GM12891 (cell line): ENCODE measurements around the gene ERICH3.

ENCODE experiments used
- DNase-seq: peaks from one replicate; pipeline ENCODE4 v3.0.0; 2011; ENCODE audit warnings: low spot score; ENCODE audit not compliant: insufficient read length
- FAIRE-seq: peaks from 2 replicates; lab custom pipeline; 2011; peaks lifted over from hg19 to GRCh38; lab: Jason Lieb, UNC
- PAX5 ChIP-seq: IDR thresholded peaks from 2 replicates; pipeline ENCODE4 v1.6.1; 2011; ENCODE audit warnings: low read length, moderate library complexity, mild to moderate bottlenecking; ENCODE audit not compliant: insufficient read depth, severe bottlenecking
- POLR2A ChIP-seq: IDR thresholded peaks from 2 replicates; pipeline ENCODE4 v1.6.1; 2011; ENCODE audit warnings: low read depth, low read length, control low read depth
- POLR2AphosphoS5 ChIP-seq: IDR thresholded peaks from 2 replicates; pipeline ENCODE4 v1.6.1; 2011; ENCODE audit warnings: low read depth, low read length, control low read depth
- POU2F2 ChIP-seq: IDR thresholded peaks from 2 replicates; pipeline ENCODE4 v1.6.1; 2011; ENCODE audit warnings: low read depth, mild to moderate bottlenecking, control low read depth, low read length, moderate library complexity
- SPI1 ChIP-seq: IDR thresholded peaks from 2 replicates; pipeline ENCODE4 v1.6.1; 2011; ENCODE audit warnings: low read depth, low read length, control low read depth
- TAF1 ChIP-seq: IDR thresholded peaks from 2 replicates; pipeline ENCODE4 v1.6.1; 2011; ENCODE audit warnings: low read depth, low read length, control low read depth

ERICH3 gene

GRCh38 chr1:74571493-74571800, 102.1 kb downstream of the ERICH3 start:
- no peak for TF ChIP-seq TAF1
- DNase-seq (no peak), FAIRE-seq (no peak)

GRCh38 chr1:74570797-74571492, 102.6 kb downstream of the ERICH3 start:
- FAIRE-seq, result no peak
- no peak for DNase-seq
- TF ChIP-seq PAX5, result no peak
- no peak for TF ChIP-seq TAF1
- TF ChIP-seq SPI1, result no peak
- no peak for TF ChIP-seq POLR2AphosphoS5
- no peak for TF ChIP-seq POLR2A
- TF ChIP-seq POU2F2, result no peak

- FAIRE-seq, result no peak
- TF ChIP-seq POLR2AphosphoS5, result no peak
- no peak for TF ChIP-seq SPI1
- TF ChIP-seq TAF1, result no peak
- no peak for TF ChIP-seq POLR2A
- TF ChIP-seq POU2F2, result no peak
- no peak for DNase-seq
Observed at GRCh38 chr1:74549932-74550331, 123.7 kb downstream of the ERICH3 start.

GRCh38 chr1:74548961-74549750, 124.4 kb downstream of the ERICH3 start:
- no peak for TF ChIP-seq POU2F2
- no peak for TF ChIP-seq POLR2A
- no peak for TF ChIP-seq TAF1
- no peak for TF ChIP-seq POLR2AphosphoS5
- TF ChIP-seq PAX5, result no peak
- TF ChIP-seq SPI1, result no peak
- FAIRE-seq (no peak), DNase-seq (no peak)

- TF ChIP-seq TAF1, result no peak
- TF ChIP-seq POLR2A, result no peak
- no peak for TF ChIP-seq POU2F2
- no peak for TF ChIP-seq SPI1
- TF ChIP-seq PAX5, result no peak
- no peak for TF ChIP-seq POLR2AphosphoS5
- FAIRE-seq (no peak), DNase-seq (no peak)
Observed at GRCh38 chr1:74545821-74546220, 127.8 kb downstream of the ERICH3 start.

DNA sequence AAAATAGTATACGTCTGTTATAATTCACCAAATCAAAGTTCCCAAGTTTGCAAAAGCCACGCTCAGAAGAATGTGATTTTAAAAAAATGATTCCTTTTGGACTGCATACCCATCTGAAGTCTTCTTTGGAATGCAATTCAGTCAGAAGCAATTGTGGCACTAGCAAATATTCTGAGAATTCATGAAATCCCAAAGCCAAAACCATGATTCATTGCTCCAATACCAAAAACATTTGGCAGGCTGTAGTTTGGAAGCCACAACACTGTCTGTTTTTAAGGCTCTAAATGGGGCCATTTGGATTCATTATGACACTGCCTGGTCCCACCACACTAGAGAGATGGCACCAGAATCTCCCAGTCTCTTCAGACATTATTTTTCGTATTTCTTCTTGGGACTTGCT, 139.4 kb downstream of the ERICH3 start:
- DNase-seq (no peak), FAIRE-seq (no peak)
- TF ChIP-seq TAF1 (no peak), POU2F2 (no peak), POLR2AphosphoS5 (no peak), SPI1 (no peak), PAX5 (no peak), POLR2A (no peak)

DNA sequence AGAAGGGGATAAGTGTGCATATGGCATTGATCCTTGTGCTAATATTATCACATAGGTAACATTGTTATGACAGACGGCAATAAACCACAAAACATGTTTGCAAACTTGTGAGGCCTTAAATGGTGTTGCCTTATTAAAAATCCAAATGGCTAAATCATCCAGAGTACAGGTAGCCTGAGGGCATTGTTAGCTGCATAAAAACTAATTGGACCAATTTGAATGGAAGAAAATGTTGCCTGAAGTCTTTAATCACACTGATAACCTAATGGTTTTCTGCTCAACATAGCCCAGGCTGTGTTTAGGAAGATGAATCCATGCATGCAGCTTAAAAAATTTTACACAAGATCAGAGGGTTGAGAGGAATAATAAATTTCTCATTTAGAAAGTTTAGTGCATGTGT, 141.8 kb downstream of the ERICH3 start:
- DNase-seq (no peak), FAIRE-seq (no peak)
- TF ChIP-seq PAX5 (no peak), POLR2A (no peak), POLR2AphosphoS5 (no peak), SPI1 (no peak), TAF1 (no peak), POU2F2 (no peak)

DNA sequence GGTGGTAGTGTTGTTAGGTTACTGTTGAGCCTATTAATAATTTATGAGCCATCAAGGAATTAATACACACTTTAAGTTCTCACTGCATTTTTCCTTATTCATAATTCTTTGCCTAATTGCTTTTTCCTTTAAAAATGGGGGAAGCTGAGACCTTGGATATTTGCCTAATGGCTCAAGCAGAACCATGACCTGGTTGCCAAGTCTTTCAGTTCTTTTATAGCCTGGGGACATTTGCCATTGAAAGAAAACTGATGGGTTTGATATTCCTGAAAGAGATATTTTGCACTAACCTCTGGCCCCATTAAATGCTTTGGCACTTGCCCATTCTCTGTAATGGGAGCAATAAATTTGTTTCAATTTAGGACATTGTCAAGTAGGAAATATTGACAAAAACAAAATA, 142.7 kb downstream of the ERICH3 start:
- FAIRE-seq, result no peak
- TF ChIP-seq POLR2A (no peak), SPI1 (no peak), POLR2AphosphoS5 (no peak), TAF1 (no peak)

GRCh38 chr1:74528123-74528522, 145.5 kb downstream of the ERICH3 start:
- DNase-seq, result no peak
- TF ChIP-seq POU2F2 (no peak), SPI1 (no peak), POLR2AphosphoS5 (no peak), POLR2A (no peak), PAX5 (no peak), TAF1 (no peak)
- FAIRE-seq, result no peak

More for the DNA sequence above, 142.7 kb downstream of the ERICH3 start:
- no peak for DNase-seq

DNA sequence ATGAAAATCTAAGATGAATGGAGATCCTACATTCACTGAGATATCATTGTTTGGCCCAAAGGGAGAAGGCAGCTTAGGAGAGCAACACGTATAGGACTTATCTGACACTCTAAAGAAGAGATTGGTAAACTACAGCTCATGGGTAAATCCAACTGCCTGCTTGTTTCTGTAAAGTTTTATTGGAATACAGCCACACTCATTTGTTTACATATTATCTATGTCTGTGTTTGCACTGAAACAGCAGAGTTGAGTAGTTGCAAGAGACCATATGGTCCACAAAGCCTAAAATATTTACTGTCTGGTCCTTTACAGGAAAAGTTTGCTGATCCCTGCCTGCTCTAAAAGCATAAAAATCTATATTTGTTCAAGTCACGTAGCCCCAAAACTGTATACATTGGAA, 146.9 kb downstream of the ERICH3 start:
- FAIRE-seq (no peak), DNase-seq (no peak)
- no peak for TF ChIP-seq PAX5
- TF ChIP-seq POLR2A, result no peak
- TF ChIP-seq TAF1, result no peak
- TF ChIP-seq SPI1, result no peak
- no peak for TF ChIP-seq POLR2AphosphoS5
- no peak for TF ChIP-seq POU2F2
